IMR-90 (cell line): ENCODE results near the gene MOB4. TPM values are rescaled to one million over a fixed set of nuclear protein-coding genes. Genes with fewer than 3 reads are reported as not detected.

Source experiments
- ATAC-seq: fragments of 200-7000 bp; cut with Tn5 transposase; 2 replicates; pipeline ENCODE4 v1.9.1; 2020; ENCODE audit warnings: low read depth, mild to moderate bottlenecking, moderate library complexity
- BruUV-seq: library from RNA; stranded (reverse); fragments of 400-500 nt; replicated peaks from 2 replicates; lab custom pipeline; 2021; lab: Mats Ljungman, UMichigan
- CTCF ChIA-PET: fragments of 300-600 bp; formaldehyde crosslinking; extraction: SDS; loops from one replicate; lab custom pipeline; 2021; ENCODE audit warnings: antibody characterized with exemption; lab: Yijun Ruan, JAX
- POLR2A ChIA-PET: fragments of 300-600 bp; sonication (Branson Sonifier 250); formaldehyde crosslinking; loops from one replicate; lab custom pipeline; 2022; ENCODE audit warnings: antibody characterized with exemption; ENCODE audit not compliant: unreplicated experiment; lab: Charles Lee
- DNase-seq: peaks from one replicate; pipeline ENCODE4 v3.0.0; 2013
- H2AFZ ChIP-seq: replicated peaks from 2 replicates; pipeline ENCODE3; 2013; ENCODE audit warnings: low read length, mild to moderate bottlenecking; ENCODE audit not compliant: poor library complexity
- H2AK5ac ChIP-seq: 2 replicates; pipeline ENCODE4 v1.6.1; 2013; ENCODE audit warnings: low read depth, low read length, inconsistent platforms
- H2AK9ac ChIP-seq: replicated peaks from 2 replicates; pipeline ENCODE3; 2013; ENCODE audit warnings: mild to moderate bottlenecking, low read depth, low read length, moderate library complexity; ENCODE audit not compliant: poor library complexity
- H2BK120ac ChIP-seq: 2 replicates; pipeline ENCODE4 v1.6.1; 2013; ENCODE audit warnings: low read depth, low read length, inconsistent platforms
- H2BK15ac ChIP-seq: 3 replicates; pipeline ENCODE4 v1.6.1; 2013; ENCODE audit warnings: low read depth, low read length, inconsistent platforms
- H2BK20ac ChIP-seq: 2 replicates; pipeline ENCODE4 v1.6.1; 2013; ENCODE audit warnings: low read depth, mild to moderate bottlenecking, inconsistent platforms, low read length, moderate library complexity
- H2BK5ac ChIP-seq: 2 replicates; pipeline ENCODE4 v1.6.1; 2013; ENCODE audit warnings: mild to moderate bottlenecking, low read depth, low read length, inconsistent platforms; ENCODE audit not compliant: poor library complexity, severe bottlenecking
- H3K14ac ChIP-seq: replicated peaks from 2 replicates; pipeline ENCODE4 v1.6.1; 2013; ENCODE audit warnings: low read depth, low read length, inconsistent platforms
- H3K18ac ChIP-seq: 2 replicates; pipeline ENCODE4 v1.6.1; 2013; ENCODE audit warnings: low read depth, low read length, control low read depth
- H3K23ac ChIP-seq: 2 replicates; pipeline ENCODE4 v1.6.1; 2013; ENCODE audit warnings: low read depth, low read length, inconsistent platforms
- H3K27ac ChIP-seq: 2 replicates; pipeline ENCODE4 v1.5.1; 2013; ENCODE audit warnings: mild to moderate bottlenecking, control low read depth, low read length; ENCODE audit not compliant: insufficient read depth
- H3K27me3 ChIP-seq: 2 replicates; pipeline ENCODE4 v1.6.1; 2013; ENCODE audit warnings: low read length; ENCODE audit not compliant: control insufficient read depth, insufficient read depth
- H3K36me3 ChIP-seq: 2 replicates; pipeline ENCODE4 v1.6.1; 2013; ENCODE audit warnings: low read length, mixed read lengths; ENCODE audit not compliant: control insufficient read depth, insufficient read depth
- H3K4ac ChIP-seq: 2 replicates; pipeline ENCODE4 v1.6.1; 2013; ENCODE audit warnings: low read depth, low read length, inconsistent platforms
- H3K4me1 ChIP-seq: 2 replicates; pipeline ENCODE4 v1.6.1; 2013; ENCODE audit warnings: low read length, mixed read lengths; ENCODE audit not compliant: control insufficient read depth, insufficient read depth
- H3K4me2 ChIP-seq: 2 replicates; pipeline ENCODE4 v1.6.1; 2013; ENCODE audit warnings: low read depth, mild to moderate bottlenecking, control low read depth, low read length, moderate library complexity
- H3K4me3 ChIP-seq: 2 replicates; pipeline ENCODE4 v1.5.1; 2013; ENCODE audit warnings: low read depth, mild to moderate bottlenecking, control low read depth, low read length, moderate library complexity; ENCODE audit not compliant: insufficient read depth
- H3K56ac ChIP-seq: 2 replicates; pipeline ENCODE4 v1.6.1; 2013; ENCODE audit warnings: low read length, inconsistent platforms; ENCODE audit not compliant: insufficient read depth; ENCODE audit errors: extremely low read depth
- H3K79me1 ChIP-seq, 2 experiments: 2 replicates each; pipeline ENCODE4 v1.6.1; 2013; ENCODE audit warnings: low read length in 2 of 2, inconsistent platforms in 1 of 2, low read depth in 1 of 2
- H3K9ac ChIP-seq: 2 replicates; pipeline ENCODE4 v1.6.1; 2013; ENCODE audit warnings: low read depth, low read length, control low read depth
- H3K9me1 ChIP-seq: 2 replicates; pipeline ENCODE4 v1.6.1; 2013; ENCODE audit warnings: low read length, inconsistent platforms; ENCODE audit not compliant: insufficient read depth
- H3K9me3 ChIP-seq: 2 replicates; pipeline ENCODE4 v1.6.1; 2013; ENCODE audit warnings: low read length; ENCODE audit not compliant: control insufficient read depth, insufficient read depth
- H4K20me1 ChIP-seq: 2 replicates; pipeline ENCODE4 v1.6.1; 2013; ENCODE audit warnings: low read length, inconsistent platforms; ENCODE audit not compliant: insufficient read depth
- H4K5ac ChIP-seq: 2 replicates; pipeline ENCODE4 v1.6.1; 2013; ENCODE audit warnings: mild to moderate bottlenecking, low read depth, low read length, control low read depth
- H4K8ac ChIP-seq, 2 experiments: 2 replicates each; pipeline ENCODE4 v1.6.1; 2013; ENCODE audit warnings: low read depth in 2 of 2, low read length in 2 of 2, control low read depth in 1 of 2, inconsistent platforms in 1 of 2
- H4K91ac ChIP-seq: 2 replicates; pipeline ENCODE4 v1.6.1; 2013; ENCODE audit warnings: low read depth, low read length, inconsistent platforms; ENCODE audit not compliant: insufficient read depth
- CEBPB ChIP-seq: IDR thresholded peaks from 2 replicates; pipeline ENCODE4 v1.6.1; 2012; ENCODE audit warnings: low read depth, low read length, improper control_type of control experiment
- CHD1 ChIP-seq: IDR thresholded peaks from 2 replicates; pipeline ENCODE4 v1.6.1; 2012; ENCODE audit warnings: low read depth, low read length, improper control_type of control experiment
- MAFK ChIP-seq: IDR thresholded peaks from 2 replicates; pipeline ENCODE4 v1.6.1; 2012; ENCODE audit warnings: low read depth, low read length, improper control_type of control experiment
- SMC3 ChIP-seq: fragments of 150-350 bp; IDR thresholded peaks from 2 replicates; pipeline ENCODE4 v1.6.1; 2016; ENCODE audit warnings: low read depth, mild to moderate bottlenecking, antibody characterized with exemption, low read length, moderate library complexity
- WGBS, 2 experiments: methylation state at CpG; one replicate each; pipeline versions ENCODE4 v1.1.5 to v1.1.7; 2013; ENCODE audit warnings: missing lambda C conversion rate in 2 of 2; ENCODE audit not compliant: insufficient read length in 1 of 2; ENCODE audit errors: extremely low coverage in 2 of 2; 5-methylcytosine and 5-hydroxymethylcytosine counted together
- dilution Hi-C: fragments of 300-500 bp; cut with HindIII; formaldehyde crosslinking; loops from one replicate; pipeline ENCODE4 v1.14.3; 2018; ENCODE audit warnings: low sequenced_read_pairs; ENCODE audit not compliant: unreplicated experiment
- in situ Hi-C: fragments of 300-500 bp; cut with MboI; formaldehyde crosslinking; loops from 3 replicates; pipeline ENCODE4 v1.14.3; 2019; ENCODE audit warnings: low sequenced_read_pairs, inconsistent platforms, mixed read lengths
- intact Hi-C: fragments of 100-400 bp; cut with micrococcal nuclease; formaldehyde crosslinking; loops from 2 replicates; pipeline ENCODE4 v1.10.0; 2022
- polyA plus RNA-seq, 3 experiments: library from polyadenylated mRNA; depleted of rRNA; stranded (reverse); fragments of >200 nt; gene quantifications; 2 replicates each; pipeline ENCODE4 v1.2.3, GENCODE V29; 2012; ENCODE audit warnings: low replicate concordance in 1 of 3
- total RNA-seq: library from RNA; depleted of rRNA; stranded (reverse); fragments of >200 nt; gene quantifications from 2 replicates; pipeline ENCODE4 v1.2.3, GENCODE V29; 2012

The MOB4 gene
- total and polyA plus RNA-seq, 2 of the 4 experiments (the other 2 are of a cell fraction) = 34.8 to 36.0 TPM

- Histone ChIP-seq H2BK5ac (no peak overlapping the region), H3K4me1 (peaks cover 7% of the 10 kb centered on the region; the same call in 1 of the 2 replicates), H4K5ac (no peak overlapping the region), H3K4me3 (no peak overlapping the region), H2AFZ (no peak overlapping the region), H4K91ac (no peak overlapping the region), H2AK9ac (no peak overlapping the region), H3K4ac (no peak overlapping the region), H3K56ac (no peak overlapping the region), H2BK20ac (no peak overlapping the region), H3K14ac (no peak overlapping the region), H3K9me1 (peaks cover 7% of the 10 kb centered on the region; the same call in 1 of the 2 replicates), H4K8ac (no peak overlapping the region), H2BK15ac (no peak overlapping the region), H3K9me3 (peaks cover 4% of the 10 kb centered on the region), H2BK120ac (no peak overlapping the region), H3K4me2 (no peak overlapping the region), H3K79me1 (no peaks in the 10 kb centered on the region), H3K23ac (no peak overlapping the region), H3K36me3 (peaks cover 4% of the 10 kb centered on the region; the same call in 1 of the 2 replicates), H3K27ac (no peak overlapping the region), H3K27me3 (no peaks in the 10 kb centered on the region), H3K18ac (no peak overlapping the region), H3K9ac (no peak overlapping the region), H4K20me1 (no peaks in the 10 kb centered on the region), H2AK5ac (no peak overlapping the region)
- POLR2A ChIA-PET = no interaction called here
- ATAC-seq = peak; percentile 50
- WGBS, 2 experiments = no CpG with 5 or more reads among the region's 2 CpGs
- in situ Hi-C loops = no loop called here
- CTCF ChIA-PET = no interaction called here
- intact Hi-C loops = no loop called here
- no TSS peak for BruUV-seq
- DNase-seq = peak; percentile 24
- TF ChIP-seq SMC3 = no peak
- peak; percentile 39; the same call in 1 of the 2 replicates for TF ChIP-seq CEBPB
- TF ChIP-seq MAFK = 0 out of 2 replicates have a peak, but pooled peaks have one; percentile 34
- TF ChIP-seq CHD1 = no peak
- dilution Hi-C loops = no loop called here
These were observed 60.1 kb downstream of the MOB4 start for GRCh38 chr2:197575987-197576386.
